ENCODE measurements around the gene LRRC3. TPM values are rescaled to one million over a fixed set of nuclear protein-coding genes. Genes with fewer than 3 reads are reported as not detected.
"Not testable (repeated sequence)": the region's sequence is repeated elsewhere in the genome, so short reads cannot be mapped to it uniquely, and the experiment has no call there.

LRRC3 gene
- total and polyA plus RNA-seq, 7 donors: 0.08 to 1.1 (median 0.22) TPM

- Histone ChIP-seq H3K27me3 (ENCODE audit: insufficient read depth in 3 of 3, low read length in 2 of 3) (peaks cover 0 to 50% (median 12%) of the 10 kb centered on the region in 3 donors), H3K4me1 (no peaks in the 10 kb centered on the region), H3K27ac (no peak overlapping the region), H3K9me3 (no peaks in the 10 kb centered on the region), H3K36me3 (ENCODE audit: insufficient read depth in 1 of 2, low read depth in 1 of 2) (no peaks in the 10 kb centered on the region), H3K4me3 (no peak overlapping the region)
- DNase-seq (no peak), ATAC-seq (no peak)
- TF ChIP-seq, protein P1, sequence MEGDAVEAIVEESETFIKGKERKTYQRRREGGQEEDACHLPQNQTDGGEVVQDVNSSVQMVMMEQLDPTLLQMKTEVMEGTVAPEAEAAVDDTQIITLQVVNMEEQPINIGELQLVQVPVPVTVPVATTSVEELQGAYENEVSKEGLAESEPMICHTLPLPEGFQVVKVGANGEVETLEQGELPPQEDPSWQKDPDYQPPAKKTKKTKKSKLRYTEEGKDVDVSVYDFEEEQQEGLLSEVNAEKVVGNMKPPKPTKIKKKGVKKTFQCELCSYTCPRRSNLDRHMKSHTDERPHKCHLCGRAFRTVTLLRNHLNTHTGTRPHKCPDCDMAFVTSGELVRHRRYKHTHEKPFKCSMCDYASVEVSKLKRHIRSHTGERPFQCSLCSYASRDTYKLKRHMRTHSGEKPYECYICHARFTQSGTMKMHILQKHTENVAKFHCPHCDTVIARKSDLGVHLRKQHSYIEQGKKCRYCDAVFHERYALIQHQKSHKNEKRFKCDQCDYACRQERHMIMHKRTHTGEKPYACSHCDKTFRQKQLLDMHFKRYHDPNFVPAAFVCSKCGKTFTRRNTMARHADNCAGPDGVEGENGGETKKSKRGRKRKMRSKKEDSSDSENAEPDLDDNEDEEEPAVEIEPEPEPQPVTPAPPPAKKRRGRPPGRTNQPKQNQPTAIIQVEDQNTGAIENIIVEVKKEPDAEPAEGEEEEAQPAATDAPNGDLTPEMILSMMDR (IDR thresholded peaks at IDR 0.05): no peak
- intact Hi-C loops (cut with DNase I): no loop called here
- 74 to 80% (median 76%) methylated on average over 27 of the region's 27 CpGs for WGBS, 3 donors
Measured at GRCh38 chr21:44502171-44502958, 47.1 kb downstream of the LRRC3 start.

- H3K36me3 ChIP-seq (ENCODE audit: insufficient read depth in 1 of 2, low read depth in 1 of 2); H3K4me1 ChIP-seq; intact Hi-C loops (cut with DNase I); H3K27ac ChIP-seq; ATAC-seq; H3K9me3 ChIP-seq; H3K4me3 ChIP-seq; DNase-seq: not testable (repeated sequence)
- H3K27me3 ChIP-seq (ENCODE audit: insufficient read depth in 3 of 3, low read length in 2 of 3): peaks cover 0 to 52% (median 13%) of the 10 kb centered on the region in 3 donors
- WGBS, 3 donors: 74 to 80% (median 75%) methylated on average over 41 to 44 of the region's 44 CpGs
Measured at GRCh38 chr21:44503006-44503889, 47.9 kb downstream of the LRRC3 start.

GRCh38 chr21:44503901-44504399, 48.6 kb downstream of the LRRC3 start:
- no peak for DNase-seq
- Histone ChIP-seq H3K27me3 (ENCODE audit: insufficient read depth in 3 of 3, low read length in 2 of 3) (peaks cover 0 to 51% (median 10%) of the 10 kb centered on the region in 3 donors), H3K27ac (no peak overlapping the region), H3K36me3 (ENCODE audit: insufficient read depth in 1 of 2, low read depth in 1 of 2) (no peaks in the 10 kb centered on the region), H3K4me1 (no peaks in the 10 kb centered on the region), H3K4me3 (no peak overlapping the region), H3K9me3 (no peaks in the 10 kb centered on the region)
- intact Hi-C loops (cut with DNase I): no loop called here
- TF ChIP-seq, protein P1 (IDR thresholded peaks at IDR 0.05): no peak
- no peak for ATAC-seq
- WGBS, 3 donors: 69 to 74% (median 70%) methylated on average over 20 of the region's 20 CpGs

DNA sequence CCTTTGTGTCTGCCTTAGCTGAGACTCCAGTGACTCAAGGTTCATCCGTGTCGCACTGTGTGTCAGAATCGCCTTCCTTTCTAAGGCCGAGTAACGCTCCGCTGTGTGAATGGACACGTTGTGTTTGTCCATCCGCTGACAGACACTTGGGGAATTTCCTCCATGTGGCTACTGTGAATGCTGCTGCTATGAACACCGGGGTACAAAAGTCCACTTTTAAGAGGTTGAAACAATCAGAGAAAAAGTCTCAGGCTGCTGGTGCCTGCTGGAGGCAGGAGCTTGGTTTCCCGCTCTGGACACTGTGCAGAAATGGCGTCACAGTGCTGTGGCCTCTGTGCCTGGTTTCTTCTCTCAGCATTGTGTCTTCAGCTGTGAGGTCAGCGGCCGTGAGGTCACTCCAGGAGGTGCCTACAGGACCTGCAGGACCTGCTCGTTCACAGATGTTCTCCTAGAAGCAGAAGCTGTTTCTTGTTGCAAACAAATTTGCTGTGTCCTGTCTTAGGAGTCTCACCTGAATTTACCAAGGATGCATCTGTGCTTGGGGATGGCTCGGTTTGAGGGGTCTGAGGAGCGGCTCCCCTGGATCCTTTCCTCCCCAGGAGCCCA, 50.5 kb downstream of the LRRC3 start:
- no peak for DNase-seq
- Histone ChIP-seq H3K9me3 (no peaks in the 10 kb centered on the region), H3K27ac (no peak overlapping the region), H3K4me1 (no peaks in the 10 kb centered on the region), H3K4me3 (no peak overlapping the region), H3K36me3 (ENCODE audit: insufficient read depth in 1 of 2, low read depth in 1 of 2) (no peaks in the 10 kb centered on the region), H3K27me3 (ENCODE audit: insufficient read depth in 3 of 3, low read length in 2 of 3) (peaks cover 0 to 44% (median 12%) of the 10 kb centered on the region in 3 donors)
- TF ChIP-seq, protein P1 (IDR thresholded peaks at IDR 0.05): no peak
- 76 to 84% (median 80%) methylated on average over 16 of the region's 16 CpGs for WGBS, 3 donors
- intact Hi-C loops (cut with DNase I): no loop called here
- no peak for ATAC-seq

All from psoas muscle (tissue), 8 donors.